WTC11 (cell line): ENCODE data around the gene GLRA1.

ENCODE experiments used
- AFF4 ChIP-seq: sonication (generic); formaldehyde crosslinking; IDR thresholded peaks from 2 replicates; pipeline ENCODE4 v1.8.1; 2023; ENCODE audit warnings: mild to moderate bottlenecking, missing genetic modification reagents, borderline replicate concordance
- ATF1 ChIP-seq: sonication (generic); formaldehyde crosslinking; IDR thresholded peaks from 2 replicates; pipeline ENCODE4 v1.8.1; 2023; ENCODE audit warnings: mild to moderate bottlenecking, moderate library complexity, missing genetic modification reagents
- CBFB ChIP-seq: sonication (generic); formaldehyde crosslinking; IDR thresholded peaks from 2 replicates; pipeline ENCODE4 v1.8.1; 2022; ENCODE audit warnings: mild to moderate bottlenecking, low read depth, missing genetic modification reagents
- CREB1 ChIP-seq: sonication (generic); formaldehyde crosslinking; IDR thresholded peaks from 2 replicates; pipeline ENCODE4 v1.8.0; 2023; ENCODE audit warnings: mild to moderate bottlenecking, missing genetic modification reagents
- CREM ChIP-seq: sonication (generic); formaldehyde crosslinking; IDR thresholded peaks from 2 replicates; pipeline ENCODE4 v1.8.1; 2022; ENCODE audit warnings: mild to moderate bottlenecking, missing genetic modification reagents, moderate library complexity
- CTCF ChIP-seq: fragments of 200-600 bp; IDR thresholded peaks from 2 replicates; pipeline ENCODE4 v1.8.0; 2022; ENCODE audit warnings: antibody characterized with exemption
- ERG ChIP-seq: fragments of 250-450 bp; sonication (Bioruptor Pico); IDR thresholded peaks from 2 replicates; pipeline ENCODE4 v1.8.0; 2021; ENCODE audit warnings: mild to moderate bottlenecking
- ESRRA ChIP-seq: sonication (generic); formaldehyde crosslinking; IDR thresholded peaks from 2 replicates; pipeline ENCODE4 v1.8.1; 2022; ENCODE audit warnings: mild to moderate bottlenecking, missing genetic modification reagents, borderline replicate concordance
- FOXK1 ChIP-seq: sonication (generic); formaldehyde crosslinking; IDR thresholded peaks from 2 replicates; pipeline ENCODE4 v1.8.0; 2022; ENCODE audit warnings: mild to moderate bottlenecking, moderate library complexity, missing genetic modification reagents
- FOXP1 ChIP-seq: sonication (generic); formaldehyde crosslinking; IDR thresholded peaks from 2 replicates; pipeline ENCODE4 v1.8.0; 2022; ENCODE audit warnings: missing genetic modification reagents, mild to moderate bottlenecking, moderate library complexity, borderline replicate concordance
- JUN ChIP-seq: sonication (generic); formaldehyde crosslinking; IDR thresholded peaks from 2 replicates; pipeline ENCODE4 v1.8.0; 2023; ENCODE audit warnings: mild to moderate bottlenecking, missing genetic modification reagents
- MAX ChIP-seq: sonication (generic); formaldehyde crosslinking; IDR thresholded peaks from 2 replicates; pipeline ENCODE4 v1.8.0; 2022; ENCODE audit warnings: mild to moderate bottlenecking, missing genetic modification reagents
- MLX ChIP-seq: sonication (generic); formaldehyde crosslinking; IDR thresholded peaks from 2 replicates; pipeline ENCODE4 v1.8.1; 2023; ENCODE audit warnings: mild to moderate bottlenecking, missing genetic modification reagents, moderate library complexity
- ZNF317 ChIP-seq: sonication (generic); formaldehyde crosslinking; IDR thresholded peaks from 2 replicates; pipeline ENCODE4 v1.8.1; 2023; ENCODE audit warnings: low read depth, mild to moderate bottlenecking, moderate library complexity, missing genetic modification reagents, borderline replicate concordance

- TF ChIP-seq MAX (CRISPR knock-in tag) (no peak), MLX (CRISPR knock-in tag) (no peak), CTCF (no peak), FOXP1 (CRISPR knock-in tag) (no peak), FOXK1 (no peak), AFF4 (CRISPR knock-in tag) (no peak), ATF1 (CRISPR knock-in tag) (no peak), CBFB (CRISPR knock-in tag) (no peak), ZNF317 (CRISPR knock-in tag) (no peak), ESRRA (CRISPR knock-in tag) (no peak), ERG (CRISPR knock-in tag) (no peak), CREB1 (CRISPR knock-in tag) (no peak), CREM (no peak), JUN (no peak)
These were observed 13.6 kb downstream of the GLRA1 start for GRCh38 chr5:151911011-151911410.
